CD4-positive, alpha-beta T cell treated with Interleukin-12 subunit alpha and Interleukin-12 subunit beta, for 1 hour (primary cell): ENCODE results near the gene CHSY3.

Experiments used
- DNase-seq: peaks from one replicate; pipeline ENCODE4 v3.0.0-alpha.2; 2020

Gene CHSY3

DNA sequence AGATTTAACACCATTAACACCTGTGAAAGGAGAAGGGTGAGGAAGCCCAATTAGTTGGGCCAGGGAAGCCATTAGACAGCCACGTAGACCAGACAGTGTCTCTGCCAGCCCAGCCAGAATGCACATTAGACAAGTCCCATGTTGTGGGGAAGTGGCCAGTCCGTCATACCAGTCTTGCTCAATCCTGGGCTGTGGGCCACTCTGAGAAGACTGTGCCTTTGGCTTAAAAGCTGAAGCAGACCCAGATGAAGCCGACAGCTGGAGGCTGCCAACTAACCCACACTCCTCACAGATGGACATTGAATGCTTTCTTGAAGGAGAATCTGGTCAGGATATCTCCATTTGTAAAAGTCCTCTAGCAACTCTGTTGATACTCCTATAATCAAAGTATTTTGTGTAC, 128.5 kb downstream of the CHSY3 start:
- no peak for DNase-seq

DNA sequence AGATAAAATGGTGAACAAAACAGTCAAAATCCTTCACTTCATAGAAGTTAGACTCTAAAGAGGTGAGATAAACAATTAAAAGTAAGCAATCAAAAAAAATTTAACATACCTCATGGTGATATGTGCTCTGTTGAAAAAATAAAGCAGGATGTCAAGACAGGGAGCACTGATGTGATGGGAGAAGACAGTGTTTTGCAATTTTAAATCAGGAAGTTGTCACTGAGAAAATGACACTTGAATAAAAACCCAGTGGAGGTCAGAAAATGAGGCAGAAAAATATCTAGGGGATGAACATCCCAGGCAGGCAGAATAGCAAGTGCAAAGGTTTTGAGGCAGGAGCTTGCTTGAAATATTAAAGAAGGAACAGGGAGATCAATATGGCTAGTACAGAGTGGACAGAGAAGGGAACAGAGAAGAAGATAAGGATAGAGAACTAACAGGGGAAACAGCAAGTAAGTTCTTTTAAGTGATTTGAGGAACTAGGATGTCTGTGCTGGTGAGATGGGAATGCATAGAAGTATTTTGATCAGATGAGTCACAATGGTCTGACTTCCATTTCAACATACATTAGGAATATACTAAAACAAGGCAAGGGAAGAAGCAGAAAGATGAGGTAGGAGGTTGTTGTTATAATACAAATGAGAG, 130.4 kb downstream of the CHSY3 start:
- DNase-seq, result no peak

DNA sequence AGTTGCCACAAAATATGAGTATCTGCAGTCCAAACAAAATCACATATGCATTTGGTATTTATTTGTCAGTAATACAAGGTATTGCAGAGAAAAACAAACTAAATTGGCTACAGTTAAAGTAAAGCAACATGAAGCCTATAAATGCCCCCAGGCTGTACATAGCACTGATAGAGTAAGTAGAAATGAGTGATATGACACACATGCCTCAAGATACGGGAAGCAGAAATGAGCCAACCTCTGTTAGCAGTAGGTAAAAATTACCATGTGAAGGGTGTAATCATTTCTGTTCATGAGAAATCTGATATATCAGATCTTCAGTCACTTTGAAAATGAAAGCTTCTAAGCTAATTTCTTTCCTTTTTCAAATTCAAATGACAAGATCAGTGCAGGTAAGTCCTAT, 131.1 kb downstream of the CHSY3 start:
- DNase-seq, result no peak

DNA sequence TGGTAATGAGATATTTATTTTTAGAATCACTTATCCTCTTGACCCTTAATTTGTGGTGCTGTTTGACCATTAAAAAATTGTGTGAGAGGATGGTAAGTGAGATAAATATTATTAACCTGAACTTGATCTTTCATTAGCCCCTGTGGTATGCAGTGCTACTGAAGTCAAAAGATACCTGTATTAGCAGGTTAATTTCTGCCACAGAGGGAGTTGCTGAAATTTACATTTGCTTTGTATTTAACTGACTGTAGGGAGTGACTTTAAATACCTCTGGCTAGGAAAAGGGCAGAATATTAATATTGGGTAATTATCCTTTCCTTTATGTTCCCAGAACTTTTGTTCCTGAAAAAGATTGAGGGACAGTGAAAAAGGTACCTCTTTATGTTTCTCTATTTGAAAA, 133.6 kb downstream of the CHSY3 start:
- DNase-seq, result no peak

GRCh38 chr5:130043834-130044233, 139.6 kb downstream of the CHSY3 start:
- no peak for DNase-seq

- DNase-seq, result no peak
These were observed 141.1 kb downstream of the CHSY3 start for GRCh38 chr5:130045334-130045733.

- DNase-seq, result no peak
These were observed 146.3 kb downstream of the CHSY3 start for GRCh38 chr5:130050585-130050984.

DNA sequence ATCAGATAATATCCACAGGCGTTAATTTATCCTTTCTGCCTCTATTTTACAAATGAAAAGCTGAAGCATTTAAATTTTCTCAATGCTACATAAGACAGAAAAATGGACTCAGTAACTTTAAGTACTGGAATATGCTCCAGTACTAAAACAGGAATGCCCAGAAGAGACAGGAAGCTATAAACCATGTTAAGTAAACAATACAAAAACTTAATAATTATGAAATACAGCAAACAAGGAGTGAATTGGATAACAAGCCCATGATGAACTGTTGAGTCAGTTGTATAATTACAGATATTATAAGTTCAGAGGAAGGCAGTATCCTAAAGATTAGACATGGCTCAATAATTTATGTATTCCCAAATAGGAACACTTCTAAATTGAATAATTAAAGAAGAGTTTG, 148.5 kb downstream of the CHSY3 start:
- no peak for DNase-seq

DNA sequence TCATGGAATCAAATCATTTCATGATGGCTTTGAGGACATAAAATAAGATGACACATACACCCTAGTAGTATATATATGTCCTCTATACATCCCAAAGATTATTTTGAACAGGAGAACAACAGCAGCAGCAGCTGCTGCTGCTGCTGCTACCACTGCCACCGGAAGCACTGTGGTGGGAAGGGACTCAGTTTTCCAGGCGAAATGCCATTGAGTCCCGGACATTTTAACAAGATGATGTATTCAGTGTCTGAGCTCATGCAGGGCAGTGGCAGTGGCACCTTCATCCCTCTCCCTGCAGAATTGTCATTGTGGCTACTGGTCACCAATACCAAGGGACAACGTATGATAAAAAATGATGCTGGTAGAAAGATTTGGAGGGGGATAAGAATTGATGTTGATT, 151.3 kb downstream of the CHSY3 start:
- DNase-seq, result no peak

- DNase-seq, result no peak
These were observed 157.5 kb downstream of the CHSY3 start for GRCh38 chr5:130061746-130062145.

- no peak for DNase-seq
These were observed 159.3 kb downstream of the CHSY3 start for GRCh38 chr5:130063603-130064002.

DNA sequence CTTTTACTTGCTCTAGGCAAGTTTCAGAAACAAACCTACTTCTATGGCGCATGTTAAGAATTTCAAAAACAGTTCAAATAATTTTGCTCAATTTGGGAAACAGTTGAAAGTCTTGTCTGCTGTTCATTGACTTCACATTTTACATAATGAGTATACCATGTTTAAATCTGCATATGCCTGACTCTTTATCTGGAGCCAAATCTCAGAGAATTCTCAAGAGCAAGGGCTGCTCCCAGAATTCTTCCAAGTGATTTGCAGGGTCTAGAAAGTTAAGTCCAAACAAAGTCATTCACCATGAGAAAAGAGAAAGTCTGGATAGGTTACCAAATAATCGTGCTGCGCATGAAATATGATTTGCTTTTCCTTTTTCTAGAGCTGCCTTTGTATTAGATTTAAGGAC, 160.2 kb downstream of the CHSY3 start:
- no peak for DNase-seq

DNA sequence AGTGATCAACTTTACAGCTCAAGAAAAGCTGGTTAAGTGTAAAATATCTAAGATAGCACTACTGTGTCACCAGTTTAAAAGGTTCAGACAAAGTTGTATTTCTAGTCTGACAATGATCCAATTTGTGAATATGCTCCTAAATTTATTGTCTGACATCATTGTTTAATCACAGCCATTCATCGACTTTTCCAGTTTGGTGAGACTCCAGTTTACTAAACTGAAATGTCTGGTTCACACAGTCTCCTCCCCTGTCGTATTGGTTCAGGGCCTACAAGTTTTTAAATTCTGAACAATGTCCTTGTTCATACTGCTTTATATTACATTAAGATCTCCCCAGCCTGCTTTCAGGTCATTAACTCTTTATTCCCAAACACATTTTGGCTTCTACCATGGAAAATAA, 161.4 kb downstream of the CHSY3 start:
- no peak for DNase-seq

GRCh38 chr5:130066644-130067043, 162.4 kb downstream of the CHSY3 start:
- no peak for DNase-seq

- no peak for DNase-seq
These were observed 163.1 kb downstream of the CHSY3 start for GRCh38 chr5:130067364-130067763.

- no peak for DNase-seq
These were observed 163.8 kb downstream of the CHSY3 start for GRCh38 chr5:130068101-130068500.

- no peak for DNase-seq
These were observed 164.7 kb downstream of the CHSY3 start for GRCh38 chr5:130068988-130069387.

GRCh38 chr5:130074820-130075219, 170.6 kb downstream of the CHSY3 start:
- no peak for DNase-seq

- DNase-seq, result no peak
These were observed 172.7 kb downstream of the CHSY3 start for GRCh38 chr5:130077007-130077406.

DNA sequence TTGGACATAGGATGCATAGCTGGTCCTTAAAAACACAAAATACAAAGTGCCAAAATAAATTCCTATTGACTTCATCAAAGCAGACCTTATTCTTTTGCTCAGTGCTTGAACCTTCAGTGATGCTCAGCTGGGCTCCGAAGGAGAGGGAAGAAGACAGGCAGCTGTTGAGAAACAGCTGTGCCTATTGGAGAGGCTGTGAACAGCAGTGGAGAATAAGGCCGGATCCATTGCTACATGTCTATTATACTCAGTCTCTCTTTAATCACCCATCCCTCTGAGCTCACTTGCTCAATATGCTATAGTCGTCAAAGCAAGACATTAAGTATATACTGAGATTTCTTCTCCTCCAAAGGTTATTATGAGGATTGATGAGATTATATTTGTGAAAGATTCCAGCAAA, 174.4 kb downstream of the CHSY3 start:
- no peak for DNase-seq

- no peak for DNase-seq
These were observed 186.5 kb downstream of the CHSY3 start for GRCh38 chr5:130090569-130091270.

- DNase-seq, result no peak
These were observed 188.7 kb downstream of the CHSY3 start for GRCh38 chr5:130092991-130093390.

DNA sequence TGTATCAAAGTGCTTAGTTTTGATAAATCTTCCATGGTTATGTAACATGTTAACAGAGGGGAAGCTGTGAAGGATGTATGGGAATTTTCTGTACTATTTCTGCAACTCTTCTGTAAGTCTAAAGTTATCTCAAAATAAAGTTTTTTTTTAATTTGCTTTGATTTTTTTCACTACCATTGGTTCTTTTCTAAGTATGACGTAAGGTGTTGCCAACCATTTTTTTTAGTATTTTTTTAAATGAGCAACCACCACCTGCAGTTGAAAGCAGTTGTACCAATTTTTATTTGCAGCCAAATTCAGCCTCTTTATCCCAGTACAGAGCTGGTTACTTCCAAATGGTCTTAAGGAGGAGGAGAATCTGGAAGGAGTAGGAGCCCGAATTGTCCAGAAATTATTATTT, 192.2 kb downstream of the CHSY3 start:
- no peak for DNase-seq

DNA sequence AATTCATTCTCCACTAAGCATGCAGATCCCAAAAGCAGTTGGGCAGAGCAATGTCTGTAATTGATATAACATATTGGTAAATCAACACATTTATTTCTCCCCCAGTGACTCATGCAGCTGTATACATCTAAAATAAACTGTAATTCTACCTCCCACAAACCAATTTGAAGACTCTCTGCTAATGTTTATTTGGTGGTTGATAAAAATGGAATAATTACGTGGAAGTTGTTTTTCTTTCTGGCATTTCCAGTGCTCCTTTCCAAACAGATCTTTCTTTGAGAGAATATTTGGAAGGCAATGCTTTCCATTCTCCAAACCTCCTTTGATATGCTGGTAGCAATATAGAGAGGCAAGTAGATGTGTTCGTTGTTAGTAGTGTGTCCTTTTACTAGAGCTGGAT, 194.7 kb downstream of the CHSY3 start:
- no peak for DNase-seq

GRCh38 chr5:130102375-130102774, 198.1 kb downstream of the CHSY3 start:
- no peak for DNase-seq
